Measurements from ENCODE around the gene FSTL3. TPM values are rescaled to one million over a fixed set of nuclear protein-coding genes. Genes with fewer than 3 reads are reported as not detected.
A peak's percentile ranks its signal among the peaks of the same experiment; 100 is the strongest.
"Not testable (repeated sequence)": the region's sequence is repeated elsewhere in the genome, so short reads cannot be mapped to it uniquely, and the experiment has no call there.

Gene FSTL3
- total and polyA plus RNA-seq, 4 donors = 40.6 to 134 (median 98.1) TPM

- H3K27ac ChIP-seq (ENCODE audit: low read depth in 1 of 2, low read length in 2 of 2) = no peak overlapping the region
- H3K36me3 ChIP-seq (ENCODE audit: control insufficient read depth in 1 of 2, insufficient read depth in 2 of 2, low read length in 1 of 2) = no peaks in the 10 kb centered on the region
- H3K4me3 ChIP-seq (ENCODE audit: low read length in 2 of 2) = no peak overlapping the region
- 88 to 90% methylated on average over 13 of the region's 13 CpGs for WGBS, 2 donors
- DNase-seq = peak in 1 of 2 donors; percentile 68
- H3K4me1 ChIP-seq (ENCODE audit: control insufficient read depth in 1 of 2, insufficient read depth in 2 of 2, low read length in 2 of 2) = no peaks in the 10 kb centered on the region
- intact Hi-C loops (cut with DNase I) = no loop called here
- no peaks in the 10 kb centered on the region for H3K9me3 ChIP-seq (ENCODE audit: control insufficient read depth, low read length)
- ATAC-seq (ENCODE audit: low FRiP score) = no peak
- H3K27me3 ChIP-seq (ENCODE audit: control insufficient read depth in 1 of 2, insufficient read depth in 2 of 2, low read length in 1 of 2) = no peaks in the 10 kb centered on the region
Measured at GRCh38 chr19:723247-723646, 47.1 kb downstream of the FSTL3 start.

- intact Hi-C loops (cut with DNase I) = no loop called here
- Histone ChIP-seq H3K27me3 (ENCODE audit: control insufficient read depth in 1 of 2, insufficient read depth in 2 of 2, low read length in 1 of 2) (no peaks in the 10 kb centered on the region), H3K27ac (ENCODE audit: low read depth in 1 of 2, low read length in 2 of 2) (no peak overlapping the region), H3K4me3 (ENCODE audit: low read length in 2 of 2) (no peak overlapping the region), H3K9me3 (ENCODE audit: control insufficient read depth, low read length) (no peaks in the 10 kb centered on the region), H3K4me1 (ENCODE audit: control insufficient read depth in 1 of 2, insufficient read depth in 2 of 2, low read length in 2 of 2) (no peaks in the 10 kb centered on the region), H3K36me3 (ENCODE audit: control insufficient read depth in 1 of 2, insufficient read depth in 2 of 2, low read length in 1 of 2) (no peaks in the 10 kb centered on the region)
- DNase-seq (peak in 1 of 2 donors; percentile 70), ATAC-seq (ENCODE audit: low FRiP score) (no peak)
- 91 to 93% methylated on average over 18 of the region's 18 CpGs for WGBS, 2 donors
Measured at GRCh38 chr19:723714-724113, 47.5 kb downstream of the FSTL3 start.

- Histone ChIP-seq H3K4me3 (ENCODE audit: low read length in 2 of 2) (no peak overlapping the region), H3K27me3 (ENCODE audit: control insufficient read depth in 1 of 2, insufficient read depth in 2 of 2, low read length in 1 of 2) (no peaks in the 10 kb centered on the region), H3K27ac (ENCODE audit: low read depth in 1 of 2, low read length in 2 of 2) (no peak overlapping the region), H3K36me3 (ENCODE audit: control insufficient read depth in 1 of 2, insufficient read depth in 2 of 2, low read length in 1 of 2) (no peaks in the 10 kb centered on the region), H3K4me1 (ENCODE audit: control insufficient read depth in 1 of 2, insufficient read depth in 2 of 2, low read length in 2 of 2) (no peaks in the 10 kb centered on the region), H3K9me3 (ENCODE audit: control insufficient read depth, low read length) (no peaks in the 10 kb centered on the region)
- 91 to 92% methylated on average over 13 of the region's 13 CpGs for WGBS, 2 donors
- intact Hi-C loops (cut with DNase I) = no loop called here
- ATAC-seq (ENCODE audit: low FRiP score) (no peak), DNase-seq (no peak)
Measured at GRCh38 chr19:725461-726089, 49.4 kb downstream of the FSTL3 start.

GRCh38 chr19:726993-727956 lies 51.1 kb downstream of the FSTL3 start:
- Histone ChIP-seq H3K4me1 (ENCODE audit: control insufficient read depth in 1 of 2, insufficient read depth in 2 of 2, low read length in 2 of 2) (no peaks in the 10 kb centered on the region), H3K27me3 (ENCODE audit: control insufficient read depth in 1 of 2, insufficient read depth in 2 of 2, low read length in 1 of 2) (no peaks in the 10 kb centered on the region), H3K9me3 (ENCODE audit: control insufficient read depth, low read length) (no peaks in the 10 kb centered on the region), H3K27ac (ENCODE audit: low read depth in 1 of 2, low read length in 2 of 2) (no peak overlapping the region), H3K4me3 (ENCODE audit: low read length in 2 of 2) (no peak overlapping the region), H3K36me3 (ENCODE audit: control insufficient read depth in 1 of 2, insufficient read depth in 2 of 2, low read length in 1 of 2) (no peaks in the 10 kb centered on the region)
- ATAC-seq (ENCODE audit: low FRiP score) (peak; percentile 8), DNase-seq (no peak)
- intact Hi-C loops (cut with DNase I) = no loop called here
- 83 to 86% methylated on average over 37 to 43 of the region's 43 CpGs for WGBS, 2 donors

GRCh38 chr19:728011-728410 lies 51.8 kb downstream of the FSTL3 start:
- Histone ChIP-seq H3K4me3 (ENCODE audit: low read length in 2 of 2) (no peak overlapping the region), H3K9me3 (ENCODE audit: control insufficient read depth, low read length) (no peaks in the 10 kb centered on the region), H3K27me3 (ENCODE audit: control insufficient read depth in 1 of 2, insufficient read depth in 2 of 2, low read length in 1 of 2) (no peaks in the 10 kb centered on the region), H3K4me1 (ENCODE audit: control insufficient read depth in 1 of 2, insufficient read depth in 2 of 2, low read length in 2 of 2) (no peaks in the 10 kb centered on the region), H3K36me3 (ENCODE audit: control insufficient read depth in 1 of 2, insufficient read depth in 2 of 2, low read length in 1 of 2) (no peaks in the 10 kb centered on the region), H3K27ac (ENCODE audit: low read depth in 1 of 2, low read length in 2 of 2) (no peak overlapping the region)
- 78 to 79% methylated on average over 26 of the region's 26 CpGs for WGBS, 2 donors
- no peak for DNase-seq
- intact Hi-C loops (cut with DNase I) = no loop called here
- peak; percentile 59 for ATAC-seq (ENCODE audit: low FRiP score)

- H3K36me3 ChIP-seq (ENCODE audit: control insufficient read depth in 1 of 2, insufficient read depth in 2 of 2, low read length in 1 of 2); H3K27me3 ChIP-seq (ENCODE audit: control insufficient read depth in 1 of 2, insufficient read depth in 2 of 2, low read length in 1 of 2); ATAC-seq (ENCODE audit: low FRiP score); intact Hi-C loops (cut with DNase I); H3K4me1 ChIP-seq (ENCODE audit: control insufficient read depth in 1 of 2, insufficient read depth in 2 of 2, low read length in 2 of 2); H3K9me3 ChIP-seq (ENCODE audit: control insufficient read depth, low read length); DNase-seq; H3K27ac ChIP-seq (ENCODE audit: low read depth in 1 of 2, low read length in 2 of 2); H3K4me3 ChIP-seq (ENCODE audit: low read length in 2 of 2): not testable (repeated sequence)
- 86 to 91% methylated on average over 13 to 15 of the region's 15 CpGs for WGBS, 2 donors
Measured at GRCh38 chr19:729564-729963, 53.4 kb downstream of the FSTL3 start.

- 55 to 72% methylated on average over 14 of the region's 14 CpGs for WGBS, 2 donors
- ATAC-seq (ENCODE audit: low FRiP score) (no peak), DNase-seq (no peak)
- Histone ChIP-seq H3K4me1 (ENCODE audit: control insufficient read depth in 1 of 2, insufficient read depth in 2 of 2, low read length in 2 of 2) (no peaks in the 10 kb centered on the region), H3K27ac (ENCODE audit: low read depth in 1 of 2, low read length in 2 of 2) (no peak overlapping the region), H3K36me3 (ENCODE audit: control insufficient read depth in 1 of 2, insufficient read depth in 2 of 2, low read length in 1 of 2) (no peaks in the 10 kb centered on the region), H3K27me3 (ENCODE audit: control insufficient read depth in 1 of 2, insufficient read depth in 2 of 2, low read length in 1 of 2) (no peaks in the 10 kb centered on the region), H3K9me3 (ENCODE audit: control insufficient read depth, low read length) (no peaks in the 10 kb centered on the region), H3K4me3 (ENCODE audit: low read length in 2 of 2) (no peak overlapping the region)
- intact Hi-C loops (cut with DNase I) = no loop called here
Measured at GRCh38 chr19:729965-730668, 53.9 kb downstream of the FSTL3 start.

GRCh38 chr19:731000-731399 lies 54.8 kb downstream of the FSTL3 start:
- intact Hi-C loops (cut with DNase I) = no loop called here
- WGBS, 2 donors = 89 to 95% methylated on average over 15 to 16 of the region's 16 CpGs
- Histone ChIP-seq H3K4me3 (ENCODE audit: low read length in 2 of 2) (no peak overlapping the region), H3K27ac (ENCODE audit: low read depth in 1 of 2, low read length in 2 of 2) (no peak overlapping the region), H3K4me1 (ENCODE audit: control insufficient read depth in 1 of 2, insufficient read depth in 2 of 2, low read length in 2 of 2) (no peaks in the 10 kb centered on the region), H3K9me3 (ENCODE audit: control insufficient read depth, low read length) (no peaks in the 10 kb centered on the region), H3K27me3 (ENCODE audit: control insufficient read depth in 1 of 2, insufficient read depth in 2 of 2, low read length in 1 of 2) (no peaks in the 10 kb centered on the region), H3K36me3 (ENCODE audit: control insufficient read depth in 1 of 2, insufficient read depth in 2 of 2, low read length in 1 of 2) (no peaks in the 10 kb centered on the region)
- ATAC-seq (ENCODE audit: low FRiP score) (no peak), DNase-seq (no peak)

Measured in aorta (tissue), 5 donors.